Measurements from ENCODE around the gene GRXCR2.

The GRXCR2 gene

DNA sequence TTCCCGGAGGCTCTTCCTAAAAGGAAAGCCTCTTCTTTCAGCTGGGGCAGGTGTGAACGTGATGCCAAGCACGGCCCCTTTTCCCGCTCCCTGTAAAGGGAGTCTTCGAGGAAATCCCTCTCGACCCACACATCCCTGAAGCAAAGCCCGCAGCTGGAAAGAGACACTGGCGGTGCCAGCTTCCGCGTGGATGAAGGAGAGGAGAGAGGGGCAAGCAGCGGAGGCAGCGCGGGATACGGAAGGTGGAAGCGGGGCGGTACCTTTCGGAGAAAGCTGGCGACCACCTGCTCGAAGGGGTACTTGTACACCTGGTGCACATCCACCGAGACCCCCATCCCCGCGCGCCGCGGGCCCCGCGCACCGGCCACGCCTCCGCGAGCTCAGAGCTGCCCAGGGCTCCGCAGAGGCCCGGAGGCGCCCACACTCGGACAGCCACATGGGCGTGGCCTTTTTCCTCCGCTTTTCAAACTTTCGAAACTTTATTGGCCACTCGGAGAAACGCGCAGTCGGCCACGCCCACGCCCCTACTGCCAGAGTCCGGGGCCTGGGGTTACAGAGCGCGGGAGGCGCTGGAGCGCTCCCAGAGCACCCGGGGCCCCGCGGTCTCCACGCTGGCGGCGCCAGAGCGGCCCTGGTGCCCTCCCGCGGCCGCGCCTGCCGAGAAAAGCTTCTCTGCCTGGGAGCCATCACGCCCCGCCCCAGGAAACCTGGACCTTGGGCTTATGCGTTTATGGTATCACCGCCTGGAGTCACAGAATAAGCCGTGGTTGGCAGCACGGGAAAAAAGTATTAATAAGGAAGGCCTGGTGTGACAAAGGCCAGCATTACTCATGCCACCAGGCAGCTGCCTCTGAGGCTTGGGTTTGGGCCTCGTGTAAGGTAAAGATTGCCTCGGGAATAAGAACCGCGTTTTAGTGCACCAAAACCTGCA is 37.6 kb downstream of the GRXCR2 start, which contains the start of gene PRELID2:
TSS of gene PRELID2 (minus strand) at position 426 of the 931 bp plus-strand sequence. CDS start at position 335, 91 bp downstream.
- peak; percentile 71 for DNase-seq

DNA sequence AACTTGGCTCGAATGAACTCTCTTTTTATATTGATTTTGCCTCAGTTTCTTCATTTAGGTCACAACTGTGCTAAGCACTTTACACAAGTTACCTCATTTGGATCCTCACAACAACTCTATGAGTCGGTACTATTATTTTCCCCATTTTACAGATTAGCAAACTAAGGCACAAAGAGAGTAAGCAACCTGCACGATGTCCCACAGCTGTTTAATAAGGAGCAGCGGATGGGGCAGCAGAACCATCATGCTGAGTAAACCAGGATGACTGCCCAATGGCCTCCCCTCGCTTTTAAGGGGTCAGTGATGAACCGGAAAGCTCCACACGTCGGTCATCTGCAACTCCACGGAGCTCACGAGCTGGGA is 38.3 kb downstream of the GRXCR2 start:
- DNase-seq = no peak

GRCh38 chr5:145833631-145834200 is 39.1 kb downstream of the GRXCR2 start:
- DNase-seq = no peak

- DNase-seq = no peak
Observed at GRCh38 chr5:145830594-145830993, 42.2 kb downstream of the GRXCR2 start.

- no peak for DNase-seq
Observed at GRCh38 chr5:145829708-145830361, 43.0 kb downstream of the GRXCR2 start.

DNA sequence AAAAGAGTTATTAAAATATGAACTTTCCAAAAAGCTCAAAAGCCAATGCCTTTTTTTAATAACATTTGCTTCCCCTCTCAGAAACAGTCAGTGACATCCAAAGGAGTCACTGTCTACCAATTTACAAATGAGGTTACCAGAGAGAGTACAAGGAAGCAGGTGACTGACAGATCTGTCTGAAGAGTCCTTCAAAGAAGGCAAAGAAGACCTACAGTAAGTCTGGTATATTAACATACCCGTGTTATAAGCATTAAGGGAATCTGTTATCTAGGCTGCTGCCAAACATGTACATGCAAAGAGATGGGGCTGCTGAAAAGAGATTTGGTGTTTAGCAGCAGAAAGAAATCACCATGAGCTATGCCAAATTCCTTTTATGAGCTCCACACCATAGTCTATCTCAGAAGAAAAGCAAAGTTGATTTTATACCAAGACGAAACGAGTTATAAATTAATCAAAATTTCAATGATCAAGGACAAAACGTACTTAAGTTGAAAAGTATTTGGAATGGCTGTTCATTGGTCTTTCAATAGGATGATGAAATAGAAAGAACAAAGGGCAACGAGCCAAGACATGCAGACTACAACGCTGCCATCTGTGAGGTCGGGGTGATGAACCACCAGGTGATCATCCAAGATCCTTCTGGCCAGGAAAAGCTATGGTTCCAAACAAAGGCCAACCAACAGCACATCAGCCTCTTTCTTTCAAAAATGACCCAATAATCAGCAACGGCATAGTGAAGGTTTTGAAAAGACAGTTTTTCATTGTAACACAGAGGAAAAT is 45.7 kb downstream of the GRXCR2 start:
- DNase-seq = no peak

- DNase-seq = no peak
Observed at GRCh38 chr5:145825751-145826180, 47.0 kb downstream of the GRXCR2 start.

DNA sequence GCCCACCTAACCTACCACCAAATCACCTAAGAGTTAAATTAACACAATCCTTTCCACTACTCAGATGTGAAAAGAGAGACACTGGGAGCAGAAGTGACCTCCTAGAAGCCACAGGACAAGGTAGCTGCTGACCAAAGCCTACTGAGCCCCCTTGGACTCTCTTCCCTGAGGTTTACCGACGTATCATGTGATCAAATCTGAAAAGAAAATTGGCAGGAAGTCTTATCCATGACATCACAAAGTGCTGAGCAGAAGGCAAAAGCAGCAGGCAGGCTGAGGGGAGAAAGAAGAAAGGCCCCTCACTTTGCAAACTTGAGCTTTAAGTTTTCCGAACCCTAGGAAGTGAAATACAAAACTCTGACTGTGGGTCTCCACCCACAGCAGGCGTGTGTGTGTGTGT is 48.8 kb downstream of the GRXCR2 start:
- DNase-seq = no peak

DNA sequence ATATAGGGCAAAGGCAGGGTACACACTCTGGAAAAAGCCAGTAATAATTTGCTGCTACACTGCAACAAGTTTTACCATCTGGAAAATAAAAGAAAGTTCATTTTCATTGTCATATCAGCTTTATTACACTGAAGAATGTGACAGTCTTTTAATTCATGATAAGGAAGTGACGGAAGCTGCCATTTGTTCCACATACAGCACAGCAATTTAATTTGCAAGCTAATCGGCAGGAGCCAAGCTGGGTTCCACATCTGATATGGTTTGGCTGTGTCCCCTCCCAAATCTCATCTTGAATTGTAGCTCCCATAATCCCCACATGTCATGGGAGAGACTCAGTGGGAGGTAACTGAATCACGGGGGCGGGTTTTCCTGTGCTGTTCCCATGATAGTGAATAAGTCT is 54.2 kb downstream of the GRXCR2 start:
- no peak for DNase-seq

GRCh38 chr5:145812877-145813276 is 59.9 kb downstream of the GRXCR2 start:
- DNase-seq = no peak

DNA sequence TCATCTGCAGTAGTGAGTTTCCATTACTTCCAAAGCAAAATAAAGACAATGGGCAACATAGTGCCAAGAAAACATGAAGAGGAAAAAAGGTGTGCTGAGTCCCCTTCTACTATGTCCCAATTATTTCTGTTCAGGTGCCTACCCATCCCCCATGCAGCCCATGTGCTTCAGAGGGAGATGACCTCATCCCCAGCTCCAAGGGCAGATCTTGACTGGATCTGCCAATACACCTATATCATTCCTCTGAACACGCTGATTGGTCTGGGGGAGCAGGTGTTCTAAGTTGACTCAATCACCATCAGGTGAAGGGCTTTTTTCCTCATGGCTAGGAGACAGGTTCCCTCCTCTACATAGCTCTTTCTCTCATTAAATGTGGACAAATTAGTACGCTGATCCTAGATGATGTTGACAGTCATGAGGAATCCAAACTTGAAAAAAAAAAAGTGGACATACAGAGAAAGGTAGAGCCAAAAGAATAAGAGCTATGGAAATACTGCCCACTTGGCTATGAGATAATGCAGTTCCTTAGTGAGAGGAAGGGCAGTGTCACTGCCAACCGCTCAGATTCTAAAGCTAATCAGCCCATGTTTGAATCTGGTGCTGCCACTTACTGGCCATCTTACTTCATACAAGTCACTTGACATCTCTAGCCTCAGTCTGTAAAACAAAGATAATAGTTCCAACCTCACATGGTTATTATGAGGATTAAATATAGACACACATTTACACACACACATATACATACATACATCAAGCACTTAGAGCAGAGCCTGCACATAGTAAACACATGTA is 60.8 kb downstream of the GRXCR2 start:
- DNase-seq = no peak
